ENCODE data around the gene CRMP1.

CRMP1 gene

DNA sequence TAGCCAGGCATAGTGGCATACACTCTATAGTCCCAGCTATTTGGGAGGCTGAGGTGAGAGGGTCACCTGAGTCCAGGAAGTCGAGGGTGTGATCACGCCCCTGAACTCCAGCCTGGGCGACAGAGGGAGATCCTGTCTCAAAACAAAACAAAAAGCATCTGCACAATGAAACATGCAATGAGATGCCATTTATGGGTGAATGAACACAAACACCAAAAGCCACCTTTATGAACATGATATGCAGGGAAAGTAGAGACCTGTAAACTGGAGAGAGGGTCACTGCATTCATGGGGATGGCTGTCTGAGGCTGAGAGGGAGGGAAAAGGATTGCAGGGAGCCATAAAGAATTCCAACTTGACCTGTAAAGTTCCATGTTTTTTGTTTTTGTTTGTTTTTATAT is 111.2 kb downstream of the CRMP1 start:
- WGBS = 97% methylated on average over 3 of the region's 3 CpGs
- H2BK12ac ChIP-seq (ENCODE audit: low read length in 2 of 2) = peak overlapping the region in 1 of 2 experiments; percentile 56
- H3K4me2 ChIP-seq (ENCODE audit: low read length, poor library complexity, severe bottlenecking) = no peak overlapping the region
- H3K23ac ChIP-seq (ENCODE audit: low read length in 2 of 2) = no peak overlapping the region
- no peak overlapping the region for H3K18ac ChIP-seq (ENCODE audit: low read depth in 1 of 2, low read length in 2 of 2)
- no peaks in the 10 kb centered on the region for H3K27me3 ChIP-seq (ENCODE audit: control insufficient read depth in 1 of 2, insufficient read depth in 1 of 2, low read length in 2 of 2)
- H3K27ac ChIP-seq (ENCODE audit: low read length, poor library complexity, severe bottlenecking) = no peak overlapping the region
- no peak overlapping the region for H3K9ac ChIP-seq (ENCODE audit: low read length)
- H3K4me3 ChIP-seq (ENCODE audit: insufficient read depth in 1 of 2, low read depth in 1 of 2, low read length in 2 of 2) = no peak overlapping the region
- H4K91ac ChIP-seq (ENCODE audit: low read length) = no peak overlapping the region
- no peak overlapping the region for H2BK5ac ChIP-seq (ENCODE audit: low read depth, low read length, poor library complexity, severe bottlenecking)
- peaks cover 9% of the 10 kb centered on the region for H3K79me1 ChIP-seq (replicated peaks; ENCODE audit: low read length, poor library complexity, severe bottlenecking)
- H2AFZ ChIP-seq (ENCODE audit: low read depth, low read length) = no peak overlapping the region
- H2BK120ac ChIP-seq (ENCODE audit: low read depth, low read length) = no peak overlapping the region
- no peak for DNase-seq
- H2BK15ac ChIP-seq (ENCODE audit: low read depth, poor library complexity, severe bottlenecking) = no peak overlapping the region
- H4K8ac ChIP-seq (ENCODE audit: low read length) = peak overlapping the region; percentile 55
- H3K36me3 ChIP-seq (ENCODE audit: control insufficient read depth in 1 of 2, insufficient read depth in 2 of 2, low read depth in 1 of 2, low read length in 2 of 2) = peaks cover 34 to 69% of the 10 kb centered on the region in 2 experiments
- H3K4me1 ChIP-seq (ENCODE audit: control insufficient read depth, insufficient read depth, low read depth, low read length) = peaks cover 5% of the 10 kb centered on the region
- no peak overlapping the region for H2AK5ac ChIP-seq (ENCODE audit: low read length, severe bottlenecking)
- H3K9me3 ChIP-seq (ENCODE audit: control insufficient read depth, low read length) = peaks cover 10% of the 10 kb centered on the region
- no peak overlapping the region for H3K14ac ChIP-seq (ENCODE audit: low read length in 2 of 2)
- no peak overlapping the region for H3K4ac ChIP-seq (ENCODE audit: low read depth in 1 of 2, low read length in 2 of 2)

DNA sequence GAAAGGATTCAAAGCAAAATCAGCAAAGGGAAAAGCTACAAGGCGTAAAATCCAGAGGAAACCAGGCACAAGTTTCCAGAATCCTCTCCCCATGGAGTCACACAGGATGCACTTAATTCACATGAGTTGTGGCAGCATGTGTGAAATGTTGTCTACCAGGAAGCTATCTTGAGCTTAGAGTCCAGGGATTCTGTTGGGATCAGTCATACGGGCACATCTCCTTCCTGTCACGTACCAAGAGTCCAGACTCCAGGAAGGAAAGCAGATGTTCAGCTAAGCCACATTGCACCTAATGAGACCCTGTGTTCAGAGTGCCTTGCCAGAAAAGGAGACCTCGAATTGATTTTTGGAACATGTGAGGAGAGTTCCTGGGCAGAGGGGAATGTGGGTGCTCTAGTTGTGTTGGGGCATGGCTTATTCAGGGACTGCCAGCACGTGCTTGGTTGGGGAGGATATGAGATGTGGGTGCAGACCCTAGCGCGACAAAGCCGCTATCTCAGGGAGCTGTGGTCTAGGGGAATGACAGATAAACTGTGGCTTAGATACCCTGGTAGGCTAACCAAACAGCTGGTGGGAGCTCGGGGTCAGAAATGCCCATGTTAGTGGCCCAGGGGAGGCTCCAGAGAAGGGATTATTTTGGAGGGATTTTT is 111.9 kb downstream of the CRMP1 start:
- H2BK12ac ChIP-seq (ENCODE audit: low read length in 2 of 2) = peak overlapping the region in 1 of 2 experiments; percentile 69
- no peak overlapping the region for H3K4ac ChIP-seq (ENCODE audit: low read depth in 1 of 2, low read length in 2 of 2)
- no peak overlapping the region for H4K91ac ChIP-seq (ENCODE audit: low read length)
- 77% methylated on average over 9 of the region's 9 CpGs for WGBS
- no peak overlapping the region for H3K23ac ChIP-seq (ENCODE audit: low read length in 2 of 2)
- H2AFZ ChIP-seq (ENCODE audit: low read depth, low read length) = no peak overlapping the region
- peaks cover 18% of the 10 kb centered on the region for H3K9me3 ChIP-seq (ENCODE audit: control insufficient read depth, low read length)
- H3K4me3 ChIP-seq (ENCODE audit: insufficient read depth in 1 of 2, low read depth in 1 of 2, low read length in 2 of 2) = no peak overlapping the region
- H3K18ac ChIP-seq (ENCODE audit: low read depth in 1 of 2, low read length in 2 of 2) = peak overlapping the region in 1 of 2 experiments; percentile 55
- H3K79me1 ChIP-seq (replicated peaks; ENCODE audit: low read length, poor library complexity, severe bottlenecking) = peaks cover 9% of the 10 kb centered on the region
- no peak overlapping the region for H2AK5ac ChIP-seq (ENCODE audit: low read length, severe bottlenecking)
- no peak overlapping the region for H2BK120ac ChIP-seq (ENCODE audit: low read depth, low read length)
- H3K27me3 ChIP-seq (ENCODE audit: control insufficient read depth in 1 of 2, insufficient read depth in 1 of 2, low read length in 2 of 2) = no peaks in the 10 kb centered on the region
- H3K14ac ChIP-seq (ENCODE audit: low read length in 2 of 2) = no peak overlapping the region
- H3K4me1 ChIP-seq (ENCODE audit: control insufficient read depth, insufficient read depth, low read depth, low read length) = peaks cover 5% of the 10 kb centered on the region
- H3K27ac ChIP-seq (ENCODE audit: low read length, poor library complexity, severe bottlenecking) = no peak overlapping the region
- H3K4me2 ChIP-seq (ENCODE audit: low read length, poor library complexity, severe bottlenecking) = no peak overlapping the region
- no peak overlapping the region for H2BK15ac ChIP-seq (ENCODE audit: low read depth, poor library complexity, severe bottlenecking)
- DNase-seq = peak; percentile 84
- no peak overlapping the region for H2BK5ac ChIP-seq (ENCODE audit: low read depth, low read length, poor library complexity, severe bottlenecking)
- H3K36me3 ChIP-seq (ENCODE audit: control insufficient read depth in 1 of 2, insufficient read depth in 2 of 2, low read depth in 1 of 2, low read length in 2 of 2) = peaks cover 34 to 72% of the 10 kb centered on the region in 2 experiments
- H3K9ac ChIP-seq (ENCODE audit: low read length) = no peak overlapping the region
- H4K8ac ChIP-seq (ENCODE audit: low read length) = peak overlapping the region; percentile 21

DNA sequence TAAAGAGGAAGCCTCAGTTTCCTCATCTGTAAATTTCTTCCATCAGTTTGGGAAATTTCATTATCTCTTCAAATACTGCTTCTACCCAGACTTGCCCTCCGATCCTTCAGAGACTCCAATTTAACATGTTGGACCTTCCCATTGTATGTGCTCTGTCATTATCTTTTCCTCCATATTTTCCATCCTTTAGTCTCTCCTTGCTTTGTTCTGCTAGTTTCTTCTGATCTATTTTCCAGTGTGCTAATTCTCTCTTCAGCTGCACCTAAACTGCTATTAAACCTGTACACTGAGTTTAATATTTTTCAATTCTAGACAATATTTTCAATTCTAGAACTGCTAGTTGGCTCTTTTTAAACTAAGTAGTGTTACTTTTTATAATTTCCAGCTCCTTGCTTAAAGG is 116.4 kb downstream of the CRMP1 start:
- Histone ChIP-seq H3K9ac (ENCODE audit: low read length) (no peak overlapping the region), H3K9me3 (ENCODE audit: control insufficient read depth, low read length) (peaks cover 24% of the 10 kb centered on the region), H3K27ac (ENCODE audit: low read length, poor library complexity, severe bottlenecking) (no peak overlapping the region), H2AFZ (ENCODE audit: low read depth, low read length) (no peak overlapping the region), H2BK120ac (ENCODE audit: low read depth, low read length) (no peak overlapping the region), H2BK12ac (ENCODE audit: low read length in 2 of 2) (no peak overlapping the region), H2BK15ac (ENCODE audit: low read depth, poor library complexity, severe bottlenecking) (no peak overlapping the region), H4K8ac (ENCODE audit: low read length) (no peak overlapping the region), H3K4me1 (ENCODE audit: control insufficient read depth, insufficient read depth, low read depth, low read length) (peaks cover 18% of the 10 kb centered on the region), H3K18ac (ENCODE audit: low read depth in 1 of 2, low read length in 2 of 2) (no peak overlapping the region), H3K79me1 (replicated peaks; ENCODE audit: low read length, poor library complexity, severe bottlenecking) (peaks cover 11% of the 10 kb centered on the region), H3K23ac (ENCODE audit: low read length in 2 of 2) (no peak overlapping the region), H2AK5ac (ENCODE audit: low read length, severe bottlenecking) (no peak overlapping the region), H3K4me2 (ENCODE audit: low read length, poor library complexity, severe bottlenecking) (no peak overlapping the region), H2BK5ac (ENCODE audit: low read depth, low read length, poor library complexity, severe bottlenecking) (no peak overlapping the region), H3K36me3 (ENCODE audit: control insufficient read depth in 1 of 2, insufficient read depth in 2 of 2, low read depth in 1 of 2, low read length in 2 of 2) (peaks cover 23 to 67% of the 10 kb centered on the region in 2 experiments), H3K14ac (ENCODE audit: low read length in 2 of 2) (no peak overlapping the region), H3K4me3 (ENCODE audit: insufficient read depth in 1 of 2, low read depth in 1 of 2, low read length in 2 of 2) (no peak overlapping the region), H3K4ac (ENCODE audit: low read depth in 1 of 2, low read length in 2 of 2) (no peak overlapping the region), H3K27me3 (ENCODE audit: control insufficient read depth in 1 of 2, insufficient read depth in 1 of 2, low read length in 2 of 2) (no peaks in the 10 kb centered on the region), H4K91ac (ENCODE audit: low read length) (no peak overlapping the region)
- 100% methylated on average over 1 of the region's 1 CpG for WGBS
- DNase-seq = no peak

DNA sequence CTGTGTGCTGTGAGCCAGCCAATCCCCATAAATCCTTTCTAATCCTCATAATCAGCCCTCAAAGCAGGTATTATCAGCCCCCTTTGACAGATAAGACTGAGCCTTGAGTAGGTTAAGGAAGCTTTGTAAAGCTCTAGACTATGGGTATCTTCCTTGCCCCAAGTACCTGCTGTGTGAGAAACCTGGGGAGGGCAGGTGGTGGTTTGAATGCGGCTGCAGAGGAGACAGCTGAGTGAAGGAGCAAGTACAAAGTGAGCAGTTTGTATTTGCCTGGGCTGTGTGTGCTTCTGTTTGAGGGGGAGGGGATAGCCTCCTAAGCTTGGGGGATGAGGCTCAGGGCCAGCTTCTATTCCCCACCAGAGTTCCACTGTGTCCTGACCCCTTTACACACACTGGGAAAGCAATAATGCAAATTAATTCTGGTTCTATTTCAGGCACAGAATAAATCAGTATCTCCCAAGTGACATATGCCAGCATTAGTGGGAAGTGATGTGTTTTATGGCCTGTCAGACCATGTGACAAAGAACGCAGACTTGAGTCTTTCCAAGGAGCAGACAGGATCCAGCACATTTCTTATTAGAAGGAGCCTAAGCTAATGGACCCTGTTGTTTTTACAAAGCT is 118.4 kb downstream of the CRMP1 start:
- Histone ChIP-seq H3K9ac (ENCODE audit: low read length) (peak overlapping the region; percentile 80), H2AK5ac (ENCODE audit: low read length, severe bottlenecking) (no peak overlapping the region), H3K4me2 (ENCODE audit: low read length, poor library complexity, severe bottlenecking) (no peak overlapping the region), H3K36me3 (ENCODE audit: control insufficient read depth in 1 of 2, insufficient read depth in 2 of 2, low read depth in 1 of 2, low read length in 2 of 2) (peaks cover 29 to 71% of the 10 kb centered on the region in 2 experiments), H3K27me3 (ENCODE audit: control insufficient read depth in 1 of 2, insufficient read depth in 1 of 2, low read length in 2 of 2) (no peaks in the 10 kb centered on the region), H3K18ac (ENCODE audit: low read depth in 1 of 2, low read length in 2 of 2) (no peak overlapping the region), H3K14ac (ENCODE audit: low read length in 2 of 2) (no peak overlapping the region), H2AFZ (ENCODE audit: low read depth, low read length) (no peak overlapping the region), H4K91ac (ENCODE audit: low read length) (no peak overlapping the region), H2BK15ac (ENCODE audit: low read depth, poor library complexity, severe bottlenecking) (no peak overlapping the region), H3K4me1 (ENCODE audit: control insufficient read depth, insufficient read depth, low read depth, low read length) (peaks cover 17% of the 10 kb centered on the region), H3K27ac (ENCODE audit: low read length, poor library complexity, severe bottlenecking) (no peak overlapping the region), H3K79me1 (replicated peaks; ENCODE audit: low read length, poor library complexity, severe bottlenecking) (peaks cover 11% of the 10 kb centered on the region), H3K4me3 (ENCODE audit: insufficient read depth in 1 of 2, low read depth in 1 of 2, low read length in 2 of 2) (no peak overlapping the region), H3K23ac (ENCODE audit: low read length in 2 of 2) (no peak overlapping the region), H4K8ac (ENCODE audit: low read length) (no peak overlapping the region), H3K9me3 (ENCODE audit: control insufficient read depth, low read length) (peaks cover 24% of the 10 kb centered on the region), H2BK12ac (ENCODE audit: low read length in 2 of 2) (no peak overlapping the region), H3K4ac (ENCODE audit: low read depth in 1 of 2, low read length in 2 of 2) (no peak overlapping the region), H2BK120ac (ENCODE audit: low read depth, low read length) (peak overlapping the region; percentile 0), H2BK5ac (ENCODE audit: low read depth, low read length, poor library complexity, severe bottlenecking) (no peak overlapping the region)
- DNase-seq = peak; percentile 16
- whole genome bisulfite sequencing = 88% methylated on average over 1 of the region's 2 CpGs

Measured in mesenchymal stem cell (in vitro differentiated cells and primary cell).